PC-3 (cell line): ENCODE data around the gene FA2H. TPM values are rescaled to one million over a fixed set of nuclear protein-coding genes. Genes with fewer than 3 reads are reported as not detected.
"Not testable (repeated sequence)": the region's sequence is repeated elsewhere in the genome, so short reads cannot be mapped to it uniquely, and the experiment has no call there.

Experiments
- ATAC-seq: fragments of 200-7000 bp; cut with Tn5 transposase; 2 replicates; pipeline ENCODE4 v1.9.1; 2020; ENCODE audit warnings: mild to moderate bottlenecking, moderate library complexity
- BruUV-seq: library from RNA; stranded (reverse); fragments of 400-500 nt; replicated peaks from 2 replicates; lab custom pipeline; 2021; lab: Mats Ljungman, UMichigan
- CTCF ChIA-PET: fragments of 300-600 bp; sonication (Branson Sonifier 250); formaldehyde crosslinking; loops from one replicate; lab custom pipeline; 2022; ENCODE audit warnings: antibody characterized with exemption; lab: Charles Lee
- POLR2A ChIA-PET: fragments of 300-600 bp; sonication (Branson Sonifier 250); formaldehyde crosslinking; loops from one replicate; lab custom pipeline; 2022; ENCODE audit warnings: antibody characterized with exemption; ENCODE audit not compliant: unreplicated experiment; lab: Charles Lee
- DNase-seq: peaks from one replicate; pipeline ENCODE4 v3.0.0-alpha.2; 2015
- H2AFZ ChIP-seq: fragments of 300-600 bp; sonication (generic); 2 replicates; pipeline ENCODE4 v1.6.0; 2016; ENCODE audit warnings: antibody characterized with exemption, low read length
- H3F3A ChIP-seq: fragments of 300-600 bp; sonication (generic); one replicate; pipeline ENCODE4 v1.6.0; 2017; ENCODE audit warnings: antibody characterized with exemption, low read length, control low read depth, mild to moderate bottlenecking; ENCODE audit not compliant: unreplicated experiment
- H3K27ac ChIP-seq: fragments of 300-600 bp; sonication (generic); 2 replicates; pipeline ENCODE4 v1.5.1; 2016; ENCODE audit warnings: mild to moderate bottlenecking, low read length
- H3K27me3 ChIP-seq: fragments of 300-600 bp; sonication (generic); 2 replicates; pipeline ENCODE4 v1.6.1; 2016; ENCODE audit warnings: low read length, mixed read lengths
- H3K36me3 ChIP-seq: fragments of 300-600 bp; sonication (generic); 2 replicates; pipeline ENCODE4 v1.6.1; 2016; ENCODE audit warnings: low read depth, mixed run types, low read length, mixed read lengths
- H3K4me1 ChIP-seq: fragments of 300-600 bp; sonication (generic); 2 replicates; pipeline ENCODE4 v1.5.1; 2016; ENCODE audit warnings: low read length; ENCODE audit not compliant: insufficient read depth
- H3K4me2 ChIP-seq: fragments of 300-600 bp; sonication (generic); 2 replicates; pipeline ENCODE4 v1.6.0; 2016; ENCODE audit warnings: low read length
- H3K4me3 ChIP-seq: fragments of 300-600 bp; sonication (generic); 2 replicates; pipeline ENCODE4 v1.5.1; 2016; ENCODE audit warnings: mild to moderate bottlenecking, low read length, mixed read lengths
- H3K79me2 ChIP-seq: fragments of 300-600 bp; sonication (generic); 2 replicates; pipeline ENCODE4 v1.6.1; 2017; ENCODE audit warnings: low read length, mixed read lengths
- H3K9ac ChIP-seq: fragments of 300-600 bp; sonication (generic); 2 replicates; pipeline ENCODE4 v1.6.0; 2016; ENCODE audit warnings: mild to moderate bottlenecking, low read length
- H3K9me2 ChIP-seq: fragments of 300-600 bp; sonication (generic); replicated peaks from 2 replicates; pipeline ENCODE4 v1.6.1; 2016; ENCODE audit warnings: mixed run types, low read length, mixed read lengths
- H3K9me3 ChIP-seq: fragments of 300-600 bp; sonication (generic); 2 replicates; pipeline ENCODE4 v1.6.1; 2016; ENCODE audit warnings: low read length, mixed read lengths
- H4K20me1 ChIP-seq: fragments of 300-600 bp; sonication (generic); 2 replicates; pipeline ENCODE4 v1.6.1; 2016; ENCODE audit warnings: low read length, mixed read lengths
- CTCF ChIP-seq: fragments of 300-600 bp; sonication (generic); conservative IDR thresholded peaks from 2 replicates; pipeline ENCODE4 v1.5.1; 2017; ENCODE audit warnings: antibody characterized with exemption, low read depth, mild to moderate bottlenecking, low read length
- EZH2 ChIP-seq: fragments of 300-600 bp; sonication (generic); IDR thresholded peaks from one replicate; pipeline ENCODE4 v1.6.1; 2017; ENCODE audit warnings: antibody characterized with exemption, mild to moderate bottlenecking, low read length; ENCODE audit not compliant: unreplicated experiment
- EZH2phosphoT487 ChIP-seq: fragments of 300-600 bp; sonication (generic); IDR thresholded peaks from 2 replicates; pipeline ENCODE4 v1.6.1; 2018; ENCODE audit warnings: mild to moderate bottlenecking, antibody characterized with exemption, low read length, borderline replicate concordance
- intact Hi-C: fragments of 100-400 bp; cut with micrococcal nuclease; formaldehyde crosslinking; loops from 2 replicates; pipeline ENCODE4 v1.9.0; 2023
- total RNA-seq: library from RNA; depleted of rRNA; stranded (reverse); fragments of >200 nt; gene quantifications from 2 replicates; pipeline ENCODE4 v1.2.3, GENCODE V29; 2014

Gene FA2H
- total RNA-seq, 1 experiment from 2014 or later, result 3.9 TPM

GRCh38 chr16:74724820-74725549 lies 49.6 kb downstream of the FA2H start:
- Histone ChIP-seq H3K27me3 (no peaks in the 10 kb centered on the region), H3F3A (no peaks in the 10 kb centered on the region), H3K9ac (no peak overlapping the region), H3K79me2 (no peaks in the 10 kb centered on the region), H3K9me2 (no peaks in the 10 kb centered on the region), H3K36me3 (no peaks in the 10 kb centered on the region), H3K4me1 (peaks cover 5% of the 10 kb centered on the region), H2AFZ (no peak overlapping the region), H3K4me3 (no peak overlapping the region), H3K4me2 (no peak overlapping the region), H3K27ac (no peak overlapping the region), H3K9me3 (no peaks in the 10 kb centered on the region), H4K20me1 (no peaks in the 10 kb centered on the region)
- no peak for TF ChIP-seq EZH2
- no peak for TF ChIP-seq EZH2phosphoT487
- TF ChIP-seq CTCF, result no peak
- ChIA-PET POLR2A (interaction anchor here (0.6 kb wide), 1 partner anchor 155 kb away, joined by 4 read pairs; no protein-coding TSS in a partner anchor), CTCF (interaction anchor here (0.6 kb wide), 1 partner anchor 138 kb away, joined by 3 read pairs; no protein-coding TSS in a partner anchor)
- no TSS peak for BruUV-seq
- ATAC-seq (no peak), DNase-seq (no peak)
- intact Hi-C loops, result no loop called here

GRCh38 chr16:74723256-74723655 lies 51.4 kb downstream of the FA2H start:
- no peak for ATAC-seq
- TF ChIP-seq CTCF (no peak), EZH2 (no peak), EZH2phosphoT487 (no peak)
- H3F3A ChIP-seq, result no peaks in the 10 kb centered on the region
- no peaks in the 10 kb centered on the region for H3K36me3 ChIP-seq
- H3K27ac ChIP-seq, result no peak overlapping the region
- no peaks in the 10 kb centered on the region for H3K9me2 ChIP-seq
- ChIA-PET POLR2A (no interaction called here), CTCF (no interaction called here)
- no peak for DNase-seq
- intact Hi-C loops, result no loop called here
- no peak overlapping the region for H3K9ac ChIP-seq
- H3K4me1 ChIP-seq, result no peaks in the 10 kb centered on the region
- no peaks in the 10 kb centered on the region for H3K9me3 ChIP-seq
- H3K79me2 ChIP-seq, result no peaks in the 10 kb centered on the region
- H3K4me2 ChIP-seq, result no peak overlapping the region
- no TSS peak for BruUV-seq
- H4K20me1 ChIP-seq, result no peaks in the 10 kb centered on the region
- no peak overlapping the region for H3K4me3 ChIP-seq
- H2AFZ ChIP-seq, result no peak overlapping the region
- H3K27me3 ChIP-seq, result no peaks in the 10 kb centered on the region

GRCh38 chr16:74722156-74722555 lies 52.5 kb downstream of the FA2H start:
- H4K20me1 ChIP-seq, H3K9me3 ChIP-seq, H2AFZ ChIP-seq, H3K36me3 ChIP-seq, H3K27ac ChIP-seq, H3F3A ChIP-seq, H3K27me3 ChIP-seq, H3K79me2 ChIP-seq, DNase-seq, ATAC-seq, H3K4me2 ChIP-seq, CTCF ChIA-PET, H3K4me1 ChIP-seq, intact Hi-C loops, H3K9ac ChIP-seq, POLR2A ChIA-PET, H3K9me2 ChIP-seq, BruUV-seq, H3K4me3 ChIP-seq: not testable (repeated sequence)
